Neuron (in vitro differentiated cells): ENCODE data around the gene R3HDM1.
"Not testable (repeated sequence)": the region's sequence is repeated elsewhere in the genome, so short reads cannot be mapped to it uniquely, and the experiment has no call there.

Source experiments
- H2AFZ ChIP-seq: one replicate; pipeline ENCODE4 v1.6.1; 2013; ENCODE audit warnings: low read depth, mild to moderate bottlenecking, inconsistent platforms, low read length, moderate library complexity
- H3K27me3 ChIP-seq: one replicate; pipeline ENCODE4 v1.6.1; 2013; ENCODE audit warnings: low read length; ENCODE audit not compliant: insufficient read depth
- H3K36me3 ChIP-seq: one replicate; pipeline ENCODE4 v1.6.1; 2013; ENCODE audit warnings: low read length; ENCODE audit not compliant: insufficient read depth
- H3K4me1 ChIP-seq: one replicate; pipeline ENCODE4 v1.6.1; 2013; ENCODE audit warnings: low read length; ENCODE audit not compliant: insufficient read depth
- H3K4me3 ChIP-seq: 2 replicates; pipeline ENCODE4 v1.5.1; 2013; ENCODE audit warnings: mild to moderate bottlenecking, low read length, moderate library complexity
- H3K9me3 ChIP-seq: one replicate; pipeline ENCODE4 v1.6.1; 2013; ENCODE audit warnings: low read length

The R3HDM1 gene

DNA sequence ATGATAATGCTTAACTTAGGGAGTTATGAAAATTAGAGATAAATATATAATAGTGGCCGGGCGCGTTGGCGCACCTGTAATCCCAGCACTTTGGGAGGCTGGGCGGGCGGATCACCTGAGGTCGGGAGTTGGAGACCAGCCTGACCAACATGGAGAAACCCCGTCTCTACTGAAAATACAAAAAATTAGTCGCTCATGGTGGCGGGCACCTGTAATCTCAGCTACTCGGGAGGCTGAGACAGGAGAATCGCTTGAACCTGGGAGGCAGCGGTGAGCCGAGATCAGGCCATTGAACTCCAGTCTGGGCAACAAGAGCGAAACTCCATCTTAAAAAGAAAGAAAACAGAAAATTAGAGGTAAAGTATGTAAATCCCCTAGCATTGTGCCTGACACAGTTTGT lies 2.3 kb downstream of the R3HDM1 start:
- not testable (repeated sequence) for H3K36me3 ChIP-seq, H3K4me3 ChIP-seq, H2AFZ ChIP-seq

GRCh38 chr2:135546436-135546835 lies 15.2 kb downstream of the R3HDM1 start:
- Histone ChIP-seq H3K36me3 (no peaks in the 10 kb centered on the region), H2AFZ (no peak overlapping the region), H3K9me3 (peaks cover 2% of the 10 kb centered on the region), H3K4me3 (no peak overlapping the region), H3K27me3 (no peaks in the 10 kb centered on the region), H3K4me1 (no peaks in the 10 kb centered on the region)

More for the DNA sequence above, 2.3 kb downstream of the R3HDM1 start:
- H3K27me3 ChIP-seq, H3K9me3 ChIP-seq: not testable (repeated sequence)
- peaks cover 15% of the 10 kb centered on the region for H3K4me1 ChIP-seq

GRCh38 chr2:135547311-135547710 lies 16.0 kb downstream of the R3HDM1 start:
- H3K9me3 ChIP-seq, result peaks cover 2% of the 10 kb centered on the region
- H3K27me3 ChIP-seq, result no peaks in the 10 kb centered on the region
- no peaks in the 10 kb centered on the region for H3K4me1 ChIP-seq
- no peak overlapping the region for H3K4me3 ChIP-seq
- H3K36me3 ChIP-seq, result no peaks in the 10 kb centered on the region
- H2AFZ ChIP-seq, result no peak overlapping the region

DNA sequence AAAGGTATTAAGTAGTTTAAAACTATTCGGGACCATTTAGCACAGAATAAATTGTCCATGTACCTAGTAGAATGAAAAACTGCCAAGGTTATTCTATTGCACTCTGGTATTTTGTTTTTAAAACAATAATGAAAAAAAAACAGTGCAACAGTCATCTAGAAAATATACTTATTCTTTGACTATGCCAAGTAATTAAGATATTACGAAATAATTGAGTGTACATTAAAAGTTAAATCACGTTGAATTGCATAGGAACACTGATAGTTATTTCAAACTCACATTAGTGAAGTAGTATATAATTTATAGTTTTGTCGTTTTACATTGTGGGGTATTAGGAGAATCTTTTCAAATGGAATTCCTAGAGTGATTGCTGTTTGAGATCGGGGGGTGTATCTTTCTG lies 20.1 kb downstream of the R3HDM1 start:
- Histone ChIP-seq H3K4me3 (no peak overlapping the region), H3K4me1 (no peaks in the 10 kb centered on the region), H3K27me3 (no peaks in the 10 kb centered on the region), H3K36me3 (no peaks in the 10 kb centered on the region), H3K9me3 (no peaks in the 10 kb centered on the region), H2AFZ (no peak overlapping the region)

DNA sequence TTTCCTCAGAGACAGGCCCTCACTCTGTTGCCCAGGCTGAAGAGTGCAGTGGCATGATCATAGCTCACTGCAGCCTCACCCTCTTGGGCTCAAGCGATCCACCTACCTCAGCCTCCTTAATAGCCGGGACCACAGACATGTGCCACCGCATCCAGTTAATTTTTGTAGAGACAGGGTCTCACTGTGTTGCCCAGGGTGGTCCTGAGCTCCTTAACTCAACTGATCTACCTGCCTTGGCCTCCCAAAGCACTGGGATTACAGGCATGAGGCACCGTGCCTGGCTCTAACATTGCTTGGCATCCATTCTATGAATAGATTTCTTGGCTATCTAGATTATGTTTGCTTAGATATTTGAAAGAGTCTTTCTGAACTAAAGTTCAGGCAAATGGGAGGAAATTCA lies 21.6 kb downstream of the R3HDM1 start:
- Histone ChIP-seq H3K4me1 (no peaks in the 10 kb centered on the region), H3K9me3 (no peaks in the 10 kb centered on the region), H3K4me3 (no peak overlapping the region), H3K36me3 (no peaks in the 10 kb centered on the region), H2AFZ (no peak overlapping the region), H3K27me3 (no peaks in the 10 kb centered on the region)

DNA sequence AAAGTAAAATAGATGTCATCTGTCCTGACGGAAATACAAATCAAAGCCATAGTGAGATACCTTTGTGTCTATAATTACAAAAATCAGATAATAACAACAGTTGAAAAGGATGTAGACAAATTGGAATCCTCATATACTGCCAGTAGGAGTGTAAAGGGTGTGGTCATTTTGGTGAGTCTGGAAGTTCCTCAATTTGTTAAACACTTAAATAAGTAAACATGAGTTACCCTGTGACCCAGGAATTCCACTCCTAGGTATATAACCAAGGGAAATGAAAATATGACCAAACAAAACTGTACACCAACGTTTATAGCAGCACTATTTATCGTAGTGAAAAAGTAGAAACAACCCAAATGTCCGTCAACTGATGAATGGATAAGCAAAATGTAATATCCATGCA lies 24.0 kb downstream of the R3HDM1 start:
- Histone ChIP-seq H3K4me3 (no peak overlapping the region), H3K36me3 (no peaks in the 10 kb centered on the region), H3K4me1 (no peaks in the 10 kb centered on the region), H2AFZ (no peak overlapping the region), H3K27me3 (no peaks in the 10 kb centered on the region), H3K9me3 (no peaks in the 10 kb centered on the region)

DNA sequence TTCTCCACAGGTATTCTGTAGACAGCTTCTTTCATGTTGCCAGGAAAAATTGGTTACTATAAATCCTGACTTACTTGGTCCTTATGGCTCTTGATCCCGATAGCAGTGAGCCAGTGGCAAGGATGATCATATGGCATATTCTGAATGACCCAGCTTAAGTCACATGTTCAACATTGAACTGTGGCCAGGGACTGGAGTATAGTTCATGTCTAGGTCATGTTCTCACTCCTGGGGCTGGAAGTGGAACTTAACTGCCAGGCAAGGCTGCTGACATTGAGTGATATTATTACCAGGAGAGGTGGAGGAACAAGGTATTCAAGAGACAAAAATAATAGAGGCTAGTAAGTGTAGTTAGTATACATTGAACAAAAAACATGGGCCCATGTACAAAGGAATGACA lies 26.2 kb downstream of the R3HDM1 start:
- H3K4me3 ChIP-seq, result no peak overlapping the region
- H2AFZ ChIP-seq, result no peak overlapping the region
- peaks cover 4% of the 10 kb centered on the region for H3K36me3 ChIP-seq
- no peaks in the 10 kb centered on the region for H3K4me1 ChIP-seq
- H3K27me3 ChIP-seq, result no peaks in the 10 kb centered on the region
- H3K9me3 ChIP-seq, result no peaks in the 10 kb centered on the region

DNA sequence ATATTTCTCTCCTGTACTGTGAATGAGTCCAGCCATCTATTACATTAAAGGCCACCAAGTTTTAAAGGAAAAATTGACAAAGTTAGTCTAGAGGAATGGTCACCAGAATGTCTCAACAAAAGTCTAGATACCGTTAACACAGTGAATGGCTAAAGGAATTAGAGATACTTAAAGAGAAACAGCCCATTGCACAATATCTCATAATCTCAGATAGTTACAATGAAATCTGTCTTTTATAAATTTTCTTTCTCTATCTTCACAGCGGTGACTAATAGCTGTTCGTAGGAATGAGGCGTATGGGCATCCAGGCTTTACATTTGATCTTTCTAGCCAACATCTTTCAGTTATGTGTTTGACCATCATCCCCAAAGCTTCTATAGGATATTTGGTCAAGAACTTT lies 30.6 kb downstream of the R3HDM1 start:
- H3K9me3 ChIP-seq, result peaks cover 2% of the 10 kb centered on the region
- H3K36me3 ChIP-seq, result peaks cover 9% of the 10 kb centered on the region
- H3K4me1 ChIP-seq, result no peaks in the 10 kb centered on the region
- no peaks in the 10 kb centered on the region for H3K27me3 ChIP-seq
- no peak overlapping the region for H3K4me3 ChIP-seq
- H2AFZ ChIP-seq, result no peak overlapping the region

GRCh38 chr2:135563793-135564192 lies 32.5 kb downstream of the R3HDM1 start:
- H3K27me3 ChIP-seq, result no peaks in the 10 kb centered on the region
- no peak overlapping the region for H2AFZ ChIP-seq
- H3K9me3 ChIP-seq, result peaks cover 2% of the 10 kb centered on the region
- H3K36me3 ChIP-seq, result peaks cover 12% of the 10 kb centered on the region
- H3K4me1 ChIP-seq, result no peaks in the 10 kb centered on the region
- no peak overlapping the region for H3K4me3 ChIP-seq

GRCh38 chr2:135570884-135571283 lies 39.6 kb downstream of the R3HDM1 start:
- Histone ChIP-seq H3K4me1 (no peaks in the 10 kb centered on the region), H3K4me3 (no peak overlapping the region), H3K27me3 (no peaks in the 10 kb centered on the region), H2AFZ (no peak overlapping the region), H3K36me3 (peaks cover 2% of the 10 kb centered on the region), H3K9me3 (no peaks in the 10 kb centered on the region)

DNA sequence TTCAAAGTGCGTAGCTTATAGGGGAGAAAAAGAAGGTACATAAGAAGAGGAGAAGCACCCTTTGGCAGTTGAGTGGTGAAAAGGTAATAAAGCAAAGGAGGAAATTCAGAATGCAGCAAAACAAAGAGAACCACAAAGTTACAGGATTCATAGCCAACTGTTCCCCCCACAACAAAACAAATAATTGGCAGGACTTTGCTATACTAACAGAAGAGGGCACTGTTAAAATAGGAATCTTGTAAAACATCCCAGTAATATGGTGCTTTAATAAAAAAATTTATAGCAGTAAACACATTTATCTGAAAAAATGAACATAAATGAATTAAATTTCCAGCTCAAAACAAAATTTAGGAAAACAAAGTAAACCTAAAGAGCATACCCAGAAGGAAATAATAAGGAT lies 42.3 kb downstream of the R3HDM1 start:
- H3K36me3 ChIP-seq, result no peaks in the 10 kb centered on the region
- H3K9me3 ChIP-seq, result no peaks in the 10 kb centered on the region
- H3K4me1 ChIP-seq, result no peaks in the 10 kb centered on the region
- H2AFZ ChIP-seq, result no peak overlapping the region
- H3K27me3 ChIP-seq, result no peaks in the 10 kb centered on the region
- H3K4me3 ChIP-seq, result no peak overlapping the region

- Histone ChIP-seq H3K36me3 (no peaks in the 10 kb centered on the region), H2AFZ (no peak overlapping the region), H3K27me3 (no peaks in the 10 kb centered on the region), H3K9me3 (no peaks in the 10 kb centered on the region), H3K4me1 (no peaks in the 10 kb centered on the region), H3K4me3 (no peak overlapping the region)
These were observed 50.0 kb downstream of the R3HDM1 start for GRCh38 chr2:135581282-135581681.

- Histone ChIP-seq H2AFZ (no peak overlapping the region), H3K4me3 (no peak overlapping the region), H3K27me3 (no peaks in the 10 kb centered on the region), H3K9me3 (no peaks in the 10 kb centered on the region), H3K36me3 (no peaks in the 10 kb centered on the region), H3K4me1 (no peaks in the 10 kb centered on the region)
These were observed 51.1 kb downstream of the R3HDM1 start for GRCh38 chr2:135582383-135582782.

GRCh38 chr2:135585586-135585985 lies 54.3 kb downstream of the R3HDM1 start:
- Histone ChIP-seq H3K4me1 (no peaks in the 10 kb centered on the region), H3K36me3 (no peaks in the 10 kb centered on the region), H3K9me3 (no peaks in the 10 kb centered on the region), H2AFZ (no peak overlapping the region), H3K4me3 (no peak overlapping the region), H3K27me3 (no peaks in the 10 kb centered on the region)
